Thyroid gland (tissue), 4 donors: Measurements from ENCODE around the gene TDRD7.

ENCODE experiments used
- POLR2A ChIP-seq, 2 donors: fragments of 450-650 bp; IDR thresholded peaks; one replicate each; pipeline ENCODE4 v1.6.1; 2017; ENCODE audit warnings: antibody characterized with exemption in 2 of 2, mild to moderate bottlenecking in 2 of 2, moderate library complexity in 1 of 2
- TF ChIP-seq, protein P1 (sequence below), 6 experiments: fragments of 200-600 bp in 3 of 6; fragments of 450-650 bp in 3 of 6; sonication (generic) in 3 of 6; IDR thresholded peaks; one replicate each; pipeline ENCODE4 v1.5.1; 2016 to 2019; ENCODE audit warnings: antibody characterized with exemption in 6 of 6, mild to moderate bottlenecking in 2 of 6, inconsistent platforms in 1 of 6, moderate library complexity in 1 of 6

DNA sequence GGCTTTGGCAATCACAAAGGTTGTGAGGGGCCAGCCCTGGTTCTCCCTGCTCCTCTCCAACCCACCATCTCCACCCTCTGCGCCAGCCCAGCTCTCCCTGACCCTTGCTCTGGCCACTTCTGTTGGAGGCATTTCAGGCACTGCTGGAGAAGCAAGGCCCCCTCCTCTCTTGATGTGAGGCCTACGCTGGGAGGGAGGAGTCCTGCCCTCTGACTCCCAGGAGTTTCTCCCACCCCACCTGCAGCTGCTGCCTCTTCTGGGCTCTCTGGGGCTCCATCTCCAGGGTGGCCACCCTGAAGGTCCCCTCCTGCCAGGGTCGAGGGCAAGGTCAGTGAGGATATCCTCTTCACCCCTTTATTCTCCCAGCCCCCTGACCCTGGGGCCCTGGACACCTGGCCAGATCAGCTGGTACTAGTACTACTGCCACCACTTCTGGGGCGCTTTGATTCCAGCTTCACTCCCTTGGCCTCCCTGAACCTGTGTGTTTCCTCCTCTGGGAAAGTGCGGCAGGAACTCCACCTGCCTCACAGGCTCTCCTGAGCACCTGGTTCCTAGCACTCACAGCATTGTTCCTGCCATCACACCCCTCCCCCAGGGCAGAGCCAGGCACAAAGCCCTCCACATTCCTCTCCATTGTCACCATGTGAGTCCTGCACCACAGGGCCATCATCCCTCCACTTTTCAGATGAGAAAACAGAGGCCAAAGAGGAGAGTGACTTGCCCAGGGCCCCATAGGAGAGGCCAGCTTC is 23.8 kb upstream of the TDRD7 start:
- TF ChIP-seq, protein P1, sequence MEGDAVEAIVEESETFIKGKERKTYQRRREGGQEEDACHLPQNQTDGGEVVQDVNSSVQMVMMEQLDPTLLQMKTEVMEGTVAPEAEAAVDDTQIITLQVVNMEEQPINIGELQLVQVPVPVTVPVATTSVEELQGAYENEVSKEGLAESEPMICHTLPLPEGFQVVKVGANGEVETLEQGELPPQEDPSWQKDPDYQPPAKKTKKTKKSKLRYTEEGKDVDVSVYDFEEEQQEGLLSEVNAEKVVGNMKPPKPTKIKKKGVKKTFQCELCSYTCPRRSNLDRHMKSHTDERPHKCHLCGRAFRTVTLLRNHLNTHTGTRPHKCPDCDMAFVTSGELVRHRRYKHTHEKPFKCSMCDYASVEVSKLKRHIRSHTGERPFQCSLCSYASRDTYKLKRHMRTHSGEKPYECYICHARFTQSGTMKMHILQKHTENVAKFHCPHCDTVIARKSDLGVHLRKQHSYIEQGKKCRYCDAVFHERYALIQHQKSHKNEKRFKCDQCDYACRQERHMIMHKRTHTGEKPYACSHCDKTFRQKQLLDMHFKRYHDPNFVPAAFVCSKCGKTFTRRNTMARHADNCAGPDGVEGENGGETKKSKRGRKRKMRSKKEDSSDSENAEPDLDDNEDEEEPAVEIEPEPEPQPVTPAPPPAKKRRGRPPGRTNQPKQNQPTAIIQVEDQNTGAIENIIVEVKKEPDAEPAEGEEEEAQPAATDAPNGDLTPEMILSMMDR (IDR thresholded peaks at IDR 0.05), result no peak
- no peak for TF ChIP-seq POLR2A (IDR thresholded peaks at IDR 0.05)
